Skeletal muscle satellite cell (primary cell): ENCODE measurements around the gene POLE2. TPM values are rescaled to one million over a fixed set of nuclear protein-coding genes. Genes with fewer than 3 reads are reported as not detected.
A peak's percentile ranks its signal among the peaks of the same experiment; 100 is the strongest.
"Not testable (repeated sequence)": the region's sequence is repeated elsewhere in the genome, so short reads cannot be mapped to it uniquely, and the experiment has no call there.

Source experiments
- H3K27me3 ChIP-seq: 2 replicates; pipeline ENCODE4 v1.7.0; 2013; ENCODE audit warnings: low read length; ENCODE audit not compliant: control insufficient read depth, insufficient read depth
- H3K36me3 ChIP-seq: 2 replicates; pipeline ENCODE4 v1.7.0; 2013; ENCODE audit warnings: mild to moderate bottlenecking, control low read depth, low read length; ENCODE audit not compliant: insufficient read depth
- H3K4me1 ChIP-seq: 2 replicates; pipeline ENCODE4 v1.7.0; 2013; ENCODE audit warnings: low read length; ENCODE audit not compliant: control insufficient read depth, insufficient read depth
- H3K4me2 ChIP-seq: 2 replicates; pipeline ENCODE4 v1.7.0; 2013; ENCODE audit warnings: mild to moderate bottlenecking, low read length
- H3K4me3 ChIP-seq: 2 replicates; pipeline ENCODE4 v1.7.0; 2013; ENCODE audit warnings: low read length
- H3K9ac ChIP-seq: 2 replicates; pipeline ENCODE4 v1.7.0; 2013; ENCODE audit warnings: mild to moderate bottlenecking, low read depth, low read length, moderate library complexity
- H3K9me3 ChIP-seq: replicated peaks from 2 replicates; pipeline ENCODE4 v1.7.0; 2013; ENCODE audit warnings: mild to moderate bottlenecking, control low read depth, low read length
- total RNA-seq: library from RNA; depleted of rRNA; stranded (reverse); fragments of >200 nt; gene quantifications from 2 replicates; pipeline ENCODE4 v1.2.3, GENCODE V29; 2012; rRNA removed

Gene POLE2, protein sequence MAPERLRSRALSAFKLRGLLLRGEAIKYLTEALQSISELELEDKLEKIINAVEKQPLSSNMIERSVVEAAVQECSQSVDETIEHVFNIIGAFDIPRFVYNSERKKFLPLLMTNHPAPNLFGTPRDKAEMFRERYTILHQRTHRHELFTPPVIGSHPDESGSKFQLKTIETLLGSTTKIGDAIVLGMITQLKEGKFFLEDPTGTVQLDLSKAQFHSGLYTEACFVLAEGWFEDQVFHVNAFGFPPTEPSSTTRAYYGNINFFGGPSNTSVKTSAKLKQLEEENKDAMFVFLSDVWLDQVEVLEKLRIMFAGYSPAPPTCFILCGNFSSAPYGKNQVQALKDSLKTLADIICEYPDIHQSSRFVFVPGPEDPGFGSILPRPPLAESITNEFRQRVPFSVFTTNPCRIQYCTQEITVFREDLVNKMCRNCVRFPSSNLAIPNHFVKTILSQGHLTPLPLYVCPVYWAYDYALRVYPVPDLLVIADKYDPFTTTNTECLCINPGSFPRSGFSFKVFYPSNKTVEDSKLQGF
- 16.0 and 24.7 TPM in 2 replicates for total RNA-seq

DNA sequence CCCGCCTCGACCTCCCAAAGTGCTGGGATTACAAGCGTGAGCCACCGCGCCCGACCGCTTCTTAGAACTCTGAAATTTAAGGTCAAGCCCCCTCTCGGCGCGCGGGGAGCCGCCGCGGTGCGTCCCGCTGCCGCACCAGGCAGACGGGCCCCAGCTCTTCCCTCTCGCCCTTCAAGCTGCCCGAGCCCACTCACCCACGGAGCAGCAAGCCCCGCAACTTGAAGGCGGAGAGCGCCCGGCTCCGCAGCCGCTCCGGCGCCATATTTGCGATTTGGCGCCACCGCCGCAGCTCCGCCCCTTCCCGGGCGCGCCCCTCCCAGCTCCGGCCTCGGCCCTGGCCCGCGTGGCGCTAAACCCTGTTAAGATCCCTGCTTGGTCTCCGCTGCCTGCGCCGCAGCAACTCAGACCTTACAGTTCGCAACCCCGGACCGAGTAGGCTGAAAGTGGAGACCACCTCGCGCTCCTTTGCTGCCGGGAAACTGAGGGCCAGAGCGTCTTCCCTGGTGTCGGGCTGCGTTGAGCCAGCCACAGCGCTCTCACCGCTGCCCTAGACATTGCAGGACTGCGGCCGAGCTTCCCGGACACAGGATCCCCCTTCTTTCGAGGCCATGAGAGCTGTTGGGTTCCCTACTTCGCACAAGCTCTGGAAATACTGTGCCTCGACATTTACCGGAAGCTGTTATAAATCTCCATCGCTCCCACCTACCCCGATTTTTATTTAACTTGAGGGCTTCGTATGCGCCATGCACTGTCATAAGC lies at the start of gene POLE2:
Gene POLE2, minus strand, starts transcription at position 273 of the 759 bp plus-strand sequence. Its CDS starts 11 bp downstream, at position 262.
- Histone ChIP-seq H3K9ac (peak within 1 kb of the TSS; percentile 84), H3K27me3 (no peaks in the 10 kb centered on the region), H3K9me3 (no peaks in the 10 kb centered on the region), H3K36me3 (no peaks in the 10 kb centered on the region), H3K4me3 (peak within 1 kb of the TSS; percentile 95), H3K4me1 (peaks cover 16% of the 10 kb centered on the region), H3K4me2 (peak within 1 kb of the TSS; percentile 91)

DNA sequence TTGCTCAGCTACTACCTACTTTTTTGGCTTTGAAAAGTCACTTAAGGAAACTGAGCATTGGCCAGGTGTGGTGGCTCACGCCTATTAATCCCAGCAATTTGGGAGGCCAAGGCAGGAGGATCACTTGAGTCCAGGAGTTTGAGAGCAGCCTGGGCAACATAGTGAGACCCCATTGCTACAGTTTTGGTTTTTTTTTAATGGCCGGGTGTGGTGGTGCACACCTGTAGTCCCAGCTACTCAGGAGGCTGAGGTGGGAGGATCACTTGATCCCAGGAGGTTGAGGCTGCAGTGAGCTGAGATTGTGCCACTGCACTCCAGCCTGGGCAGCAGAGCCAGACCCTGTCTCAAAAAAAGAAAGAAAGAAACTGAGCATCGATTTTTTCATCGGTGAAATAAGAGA lies 47.7 kb upstream of the POLE2 start:
- not testable (repeated sequence) for H3K9ac ChIP-seq, H3K27me3 ChIP-seq, H3K4me3 ChIP-seq, H3K4me2 ChIP-seq, H3K4me1 ChIP-seq, H3K9me3 ChIP-seq, H3K36me3 ChIP-seq

DNA sequence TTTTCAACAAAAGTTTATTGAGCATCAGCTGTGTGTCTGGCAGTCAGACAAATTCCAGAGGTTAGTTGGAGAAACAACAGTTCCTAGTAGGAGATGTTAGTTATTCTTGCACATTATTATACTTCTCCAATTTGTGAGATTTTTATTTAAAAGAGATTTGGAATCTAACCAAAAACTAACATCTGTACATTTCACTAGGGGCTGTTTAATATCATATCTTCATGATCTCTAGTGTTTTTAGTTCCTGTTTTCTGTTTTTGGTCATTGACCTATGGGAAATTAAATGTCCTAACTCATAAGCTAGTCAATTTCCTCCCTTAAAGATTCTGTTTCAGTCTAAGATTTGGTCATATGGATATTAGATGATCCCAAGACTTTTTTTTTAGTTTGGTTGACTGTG lies 45.8 kb upstream of the POLE2 start:
- Histone ChIP-seq H3K4me3 (no peak overlapping the region), H3K27me3 (no peaks in the 10 kb centered on the region), H3K36me3 (no peaks in the 10 kb centered on the region)

DNA sequence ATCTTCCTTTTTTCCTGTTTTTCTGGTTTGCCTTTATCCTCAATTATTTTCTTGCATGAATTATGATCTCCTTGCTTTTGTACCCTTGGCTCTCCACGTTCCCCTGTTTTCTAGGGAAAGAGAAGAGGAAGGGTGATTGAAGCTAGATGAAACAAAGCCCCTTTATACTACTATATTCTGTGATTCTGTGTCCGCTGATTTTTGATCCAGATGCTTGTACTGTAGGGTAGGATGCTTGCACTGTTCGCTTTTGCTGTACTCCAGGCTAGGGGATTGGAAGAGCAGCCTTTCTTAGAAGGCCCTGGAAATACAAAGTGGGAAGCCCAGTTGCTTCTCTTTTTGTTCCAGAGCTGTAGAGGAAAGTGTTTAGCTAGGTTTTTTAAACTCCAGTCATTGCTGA lies 44.9 kb upstream of the POLE2 start:
- Histone ChIP-seq H3K4me1 (no peaks in the 10 kb centered on the region), H3K36me3 (no peaks in the 10 kb centered on the region), H3K4me3 (no peak overlapping the region), H3K9me3 (no peaks in the 10 kb centered on the region), H3K4me2 (no peak overlapping the region), H3K27me3 (no peaks in the 10 kb centered on the region), H3K9ac (no peak overlapping the region)

More for the DNA sequence above, 45.8 kb upstream of the POLE2 start:
- Histone ChIP-seq H3K4me1 (no peaks in the 10 kb centered on the region), H3K4me2 (no peak overlapping the region), H3K9ac (no peak overlapping the region), H3K9me3 (no peaks in the 10 kb centered on the region)

DNA sequence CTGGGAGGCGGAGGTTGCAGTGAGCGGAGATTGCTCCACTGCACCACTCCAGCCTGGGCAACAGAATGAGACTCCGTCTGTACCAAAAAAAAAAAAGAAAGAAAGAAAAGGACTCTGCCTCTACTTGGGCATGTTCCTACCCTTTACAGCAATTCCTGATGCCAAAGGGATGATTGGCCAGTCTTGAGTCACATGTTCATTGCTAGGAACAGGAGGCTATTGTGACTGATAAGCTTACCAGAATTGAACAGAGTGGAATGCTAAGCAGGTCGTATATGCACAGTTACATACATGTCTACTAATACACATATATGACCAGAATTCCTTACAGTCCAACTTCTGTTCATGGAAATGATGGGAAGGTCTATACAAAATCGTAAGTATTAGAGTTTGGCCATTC lies 39.2 kb upstream of the POLE2 start:
- Histone ChIP-seq H3K4me2 (no peak overlapping the region), H3K27me3 (no peaks in the 10 kb centered on the region), H3K4me3 (no peak overlapping the region), H3K36me3 (no peaks in the 10 kb centered on the region), H3K9ac (no peak overlapping the region), H3K9me3 (no peaks in the 10 kb centered on the region), H3K4me1 (no peaks in the 10 kb centered on the region)

DNA sequence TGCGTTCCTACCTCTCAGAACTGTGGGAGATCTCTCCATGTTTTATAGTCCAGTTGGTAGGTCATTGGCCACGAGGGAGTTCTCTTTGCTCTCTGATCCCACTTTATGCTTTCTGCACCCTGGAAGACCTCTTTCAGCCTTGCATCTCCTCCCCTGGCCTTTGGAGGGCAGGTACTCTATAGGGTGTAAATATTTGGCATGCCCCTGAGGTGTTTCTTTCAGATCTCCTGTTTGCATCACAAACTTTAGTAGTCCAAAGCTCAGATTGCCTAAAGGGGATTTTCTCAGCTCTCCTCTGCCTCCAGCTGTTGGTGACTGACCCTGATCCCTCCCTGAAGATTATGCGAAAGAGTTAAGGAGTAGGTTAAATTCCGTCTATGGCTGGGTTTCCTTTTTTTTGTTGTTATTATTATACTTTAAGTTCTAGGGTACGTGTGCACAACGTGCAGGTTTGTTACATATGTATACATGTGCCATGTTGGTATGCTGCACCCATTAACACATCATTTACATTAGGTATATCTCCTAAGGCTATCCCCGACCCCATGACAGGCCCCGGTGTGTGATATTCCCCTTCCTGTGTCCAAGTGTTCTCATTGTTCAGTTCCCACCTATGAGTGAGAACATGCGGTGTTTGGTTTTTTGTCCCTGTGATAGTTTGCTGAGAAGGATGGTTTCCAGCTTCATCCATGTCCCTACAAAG lies 33.9 kb upstream of the POLE2 start:
- H3K27me3 ChIP-seq, H3K9ac ChIP-seq, H3K4me2 ChIP-seq, H3K4me3 ChIP-seq, H3K9me3 ChIP-seq, H3K36me3 ChIP-seq, H3K4me1 ChIP-seq: not testable (repeated sequence)

DNA sequence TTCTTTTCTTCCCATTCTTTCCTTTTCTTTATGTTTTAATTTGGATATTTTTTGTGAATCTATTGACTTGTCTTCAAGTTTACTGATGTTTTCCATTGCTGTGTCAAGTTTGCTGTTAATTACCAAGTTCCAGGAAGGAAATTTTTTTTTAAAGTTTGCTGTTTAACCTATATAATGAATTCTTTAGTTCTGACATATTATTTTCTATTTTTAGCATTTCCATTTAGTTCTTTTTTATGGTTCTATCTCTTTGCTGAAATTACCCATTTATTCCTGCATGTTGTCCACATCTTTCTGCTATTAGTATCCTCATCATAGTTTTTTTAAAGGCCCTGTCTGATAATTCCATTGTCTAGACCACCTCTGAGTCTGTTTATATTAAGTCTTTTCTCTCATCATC lies 32.7 kb upstream of the POLE2 start:
- Histone ChIP-seq H3K9ac (no peak overlapping the region), H3K27me3 (no peaks in the 10 kb centered on the region), H3K4me3 (no peak overlapping the region), H3K4me1 (no peaks in the 10 kb centered on the region), H3K9me3 (no peaks in the 10 kb centered on the region), H3K36me3 (no peaks in the 10 kb centered on the region), H3K4me2 (no peak overlapping the region)

DNA sequence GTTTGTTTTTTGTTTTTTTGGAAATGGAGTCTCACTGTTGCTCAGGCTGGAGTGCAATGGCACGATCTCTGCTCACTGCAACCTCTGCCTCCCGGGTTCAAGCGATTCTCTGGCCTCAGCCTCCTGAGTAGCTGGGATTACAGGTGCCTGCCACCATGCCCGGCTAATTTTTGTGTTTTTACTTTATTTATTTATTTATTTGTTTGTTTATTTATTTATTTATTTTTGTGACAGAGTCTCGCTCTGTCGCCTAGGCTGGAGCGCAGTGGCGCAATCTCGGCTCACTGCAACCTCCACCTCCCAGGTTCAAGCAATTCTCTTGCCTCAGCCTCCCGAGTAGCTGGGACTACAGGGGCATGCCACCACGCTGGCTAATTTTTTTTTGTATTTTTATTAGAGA lies 23.0 kb upstream of the POLE2 start:
- H3K4me1 ChIP-seq, H3K9me3 ChIP-seq, H3K4me3 ChIP-seq, H3K36me3 ChIP-seq, H3K27me3 ChIP-seq, H3K9ac ChIP-seq, H3K4me2 ChIP-seq: not testable (repeated sequence)

DNA sequence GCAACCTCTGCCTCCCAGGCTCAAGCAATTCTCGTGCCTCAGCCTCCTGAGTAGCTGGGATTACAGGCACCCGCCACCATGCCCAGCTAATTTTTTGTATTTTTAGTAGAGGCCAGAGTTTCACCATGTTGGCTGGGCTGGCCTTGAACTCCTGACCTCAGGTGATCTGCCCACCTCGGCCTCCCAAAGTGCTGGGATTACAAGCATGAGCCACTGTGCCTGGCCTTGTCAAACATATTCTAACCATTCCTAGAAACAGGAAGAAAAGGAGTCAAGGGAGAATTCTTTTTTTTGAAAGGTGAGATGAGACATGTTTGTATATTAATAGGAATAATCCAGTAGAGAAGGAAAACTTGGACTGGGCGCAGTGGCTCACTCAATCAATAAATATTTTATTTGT lies 16.5 kb upstream of the POLE2 start:
- H3K36me3 ChIP-seq, H3K9ac ChIP-seq, H3K4me3 ChIP-seq, H3K4me2 ChIP-seq, H3K9me3 ChIP-seq, H3K27me3 ChIP-seq, H3K4me1 ChIP-seq: not testable (repeated sequence)

DNA sequence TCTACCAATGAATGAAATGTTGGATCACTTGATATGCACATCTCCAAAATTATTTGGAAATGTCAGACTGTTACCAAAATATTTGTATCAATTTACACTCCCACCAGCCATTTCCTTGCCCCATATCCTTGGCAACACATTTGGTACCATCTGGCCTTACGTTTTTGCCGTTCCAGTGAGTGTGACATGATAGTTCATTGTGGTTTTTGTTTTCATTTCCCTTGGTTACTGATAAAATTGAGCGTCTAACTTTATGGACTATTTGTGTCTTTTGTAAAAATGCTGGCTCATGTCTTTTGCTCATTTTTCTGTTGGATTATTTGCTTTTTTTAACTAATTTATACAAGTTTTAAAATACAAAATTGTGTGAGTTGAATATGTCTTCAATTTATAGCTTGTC lies 16.0 kb upstream of the POLE2 start:
- Histone ChIP-seq H3K4me2 (no peak overlapping the region), H3K9me3 (no peaks in the 10 kb centered on the region), H3K9ac (no peak overlapping the region), H3K27me3 (no peaks in the 10 kb centered on the region), H3K4me3 (no peak overlapping the region), H3K4me1 (no peaks in the 10 kb centered on the region), H3K36me3 (no peaks in the 10 kb centered on the region)

DNA sequence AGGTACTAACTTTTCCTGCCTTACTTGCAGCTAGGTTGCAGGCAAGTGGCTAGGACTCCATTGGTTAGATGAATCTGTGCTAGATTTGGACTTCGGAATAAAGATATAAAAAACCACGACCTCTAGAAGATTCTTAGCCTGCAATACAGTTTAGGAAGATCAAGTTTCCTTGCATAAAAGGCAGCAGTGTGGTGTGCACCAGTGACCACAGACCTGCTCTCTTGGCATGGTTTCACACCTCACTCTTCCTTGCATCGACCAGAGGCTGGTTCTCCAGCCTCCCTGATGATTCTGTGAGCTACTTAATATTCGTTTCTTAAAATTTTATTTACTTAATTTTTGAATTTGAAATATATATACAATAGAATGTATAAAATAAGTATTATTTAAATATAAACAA lies 14.7 kb upstream of the POLE2 start:
- H3K9ac ChIP-seq = no peak overlapping the region
- no peaks in the 10 kb centered on the region for H3K36me3 ChIP-seq
- H3K4me1 ChIP-seq = no peaks in the 10 kb centered on the region
- no peaks in the 10 kb centered on the region for H3K9me3 ChIP-seq
- H3K27me3 ChIP-seq = no peaks in the 10 kb centered on the region
- H3K4me3 ChIP-seq = no peak overlapping the region
- no peak overlapping the region for H3K4me2 ChIP-seq
